ENCODE results near the gene TNFSF15.

Gene TNFSF15

GRCh38 chr9:114787781-114788498, 17.9 kb downstream of the TNFSF15 start:
- no peak overlapping the region for H3K27ac ChIP-seq (ENCODE audit: low read depth, low read length, severe bottlenecking)
- no peaks in the 10 kb centered on the region for H3K9me3 ChIP-seq (ENCODE audit: control insufficient read depth, low read length)
- no peaks in the 10 kb centered on the region for H3K4me1 ChIP-seq (ENCODE audit: control insufficient read depth, insufficient read depth, low read length, poor library complexity, severe bottlenecking)
- H3K4me3 ChIP-seq (ENCODE audit: extremely low read depth, insufficient read depth, low read length, poor library complexity, severe bottlenecking), result no peak overlapping the region
- no peaks in the 10 kb centered on the region for H3K36me3 ChIP-seq (ENCODE audit: control insufficient read depth, insufficient read depth, low read length)
- 88 to 100% methylated on average over 1 to 2 of the region's 4 CpGs for WGBS, 2 experiments (ENCODE audit: insufficient coverage in 2 of 2)

- Histone ChIP-seq H3K9me3 (ENCODE audit: control insufficient read depth, low read length) (no peaks in the 10 kb centered on the region), H3K36me3 (ENCODE audit: control insufficient read depth, insufficient read depth, low read length) (no peaks in the 10 kb centered on the region), H3K4me3 (ENCODE audit: extremely low read depth, insufficient read depth, low read length, poor library complexity, severe bottlenecking) (no peak overlapping the region), H3K27ac (ENCODE audit: low read depth, low read length, severe bottlenecking) (no peak overlapping the region), H3K4me1 (ENCODE audit: control insufficient read depth, insufficient read depth, low read length, poor library complexity, severe bottlenecking) (no peaks in the 10 kb centered on the region)
- WGBS, 2 experiments (ENCODE audit: insufficient coverage in 2 of 2), result 100% methylated on average over 1 of the region's 2 CpGs; no CpG with 5 or more reads in 1 of the 2 experiments
These were observed 18.6 kb downstream of the TNFSF15 start for GRCh38 chr9:114787214-114787613.

GRCh38 chr9:114785866-114786650, 19.8 kb downstream of the TNFSF15 start:
- 71 to 90% methylated on average over 1 to 2 of the region's 5 CpGs for WGBS, 2 experiments (ENCODE audit: insufficient coverage in 2 of 2)
- Histone ChIP-seq H3K4me1 (ENCODE audit: control insufficient read depth, insufficient read depth, low read length, poor library complexity, severe bottlenecking) (no peaks in the 10 kb centered on the region), H3K36me3 (ENCODE audit: control insufficient read depth, insufficient read depth, low read length) (no peaks in the 10 kb centered on the region), H3K27ac (ENCODE audit: low read depth, low read length, severe bottlenecking) (no peak overlapping the region), H3K9me3 (ENCODE audit: control insufficient read depth, low read length) (no peaks in the 10 kb centered on the region), H3K4me3 (ENCODE audit: extremely low read depth, insufficient read depth, low read length, poor library complexity, severe bottlenecking) (no peak overlapping the region)

DNA sequence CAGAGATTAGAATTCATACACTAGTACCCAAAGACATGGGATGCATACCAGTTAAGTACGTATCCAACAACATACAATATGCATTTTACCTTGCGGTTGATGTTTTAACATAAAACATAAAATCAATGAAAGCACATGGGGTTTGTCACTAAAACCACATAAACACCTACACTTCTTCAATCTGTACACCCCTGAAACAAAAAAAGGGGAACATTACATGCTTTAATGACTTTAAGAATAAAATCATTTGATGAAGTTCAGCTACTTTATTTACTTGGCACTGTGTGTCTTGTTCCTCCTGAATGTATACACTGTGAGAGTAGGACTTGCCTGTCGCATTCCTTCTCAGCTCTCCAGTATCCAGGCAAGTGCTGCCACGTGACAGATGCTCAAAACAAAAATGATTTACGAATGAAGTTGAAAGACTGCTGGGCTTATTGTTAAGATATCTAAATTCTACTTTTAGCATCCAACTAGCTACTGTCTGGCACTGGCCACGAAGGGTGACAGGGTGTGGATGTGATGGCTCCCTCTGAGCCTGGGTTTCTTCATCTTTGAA, 21.0 kb downstream of the TNFSF15 start:
- Histone ChIP-seq H3K27ac (ENCODE audit: low read depth, low read length, severe bottlenecking) (no peak overlapping the region), H3K9me3 (ENCODE audit: control insufficient read depth, low read length) (no peaks in the 10 kb centered on the region), H3K4me3 (ENCODE audit: extremely low read depth, insufficient read depth, low read length, poor library complexity, severe bottlenecking) (no peak overlapping the region), H3K36me3 (ENCODE audit: control insufficient read depth, insufficient read depth, low read length) (no peaks in the 10 kb centered on the region), H3K4me1 (ENCODE audit: control insufficient read depth, insufficient read depth, low read length, poor library complexity, severe bottlenecking) (no peaks in the 10 kb centered on the region)
- WGBS, 2 experiments (ENCODE audit: insufficient coverage in 2 of 2), result 80% methylated on average over 2 of the region's 6 CpGs; no CpG with 5 or more reads in 1 of the 2 experiments

DNA sequence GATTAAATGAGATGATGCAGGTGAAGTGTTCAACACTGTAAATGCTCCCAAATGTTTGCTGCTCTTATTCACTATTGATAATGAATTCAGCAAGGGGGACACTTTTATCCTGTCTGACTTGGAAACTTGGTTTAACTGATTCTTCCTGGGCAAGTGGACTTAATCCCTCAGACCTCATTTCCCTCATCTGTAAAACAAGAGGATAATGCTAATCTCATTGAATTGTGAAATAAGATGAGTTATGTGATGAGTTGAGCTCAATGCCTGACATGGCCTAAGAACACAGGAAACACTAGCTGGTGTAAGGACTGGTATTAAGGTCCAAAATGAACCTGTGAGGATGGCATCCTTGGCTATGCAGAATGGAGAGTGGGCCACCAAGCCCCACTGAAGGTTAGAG, 23.3 kb downstream of the TNFSF15 start:
- H3K4me3 ChIP-seq (ENCODE audit: extremely low read depth, insufficient read depth, low read length, poor library complexity, severe bottlenecking), result no peak overlapping the region
- no peak overlapping the region for H3K27ac ChIP-seq (ENCODE audit: low read depth, low read length, severe bottlenecking)
- no peaks in the 10 kb centered on the region for H3K36me3 ChIP-seq (ENCODE audit: control insufficient read depth, insufficient read depth, low read length)

DNA sequence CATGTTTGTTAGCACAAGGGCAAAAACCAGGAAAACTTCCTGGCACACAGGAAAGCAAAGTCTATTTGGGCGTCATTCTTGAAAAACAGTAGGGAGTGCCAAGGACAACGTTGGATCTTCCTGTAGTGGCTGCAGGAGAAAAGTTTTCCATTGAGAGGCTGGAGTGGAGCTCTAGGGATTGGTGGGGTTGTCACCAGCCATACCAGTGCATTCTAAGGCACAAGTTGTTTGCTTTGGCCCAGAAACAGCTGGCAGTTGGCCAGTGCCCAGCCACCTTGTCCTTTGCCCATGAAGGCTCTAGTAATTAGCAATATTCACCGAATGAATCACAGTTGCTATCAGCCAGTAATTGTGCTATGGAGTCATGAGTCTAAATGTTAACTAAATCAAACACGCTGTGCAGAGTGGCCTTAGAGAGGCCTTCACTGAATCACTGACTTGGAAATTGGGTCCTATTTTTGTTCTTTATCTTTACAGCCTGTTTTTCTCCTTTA, 26.4 kb downstream of the TNFSF15 start:
- H3K36me3 ChIP-seq (ENCODE audit: control insufficient read depth, insufficient read depth, low read length), result no peaks in the 10 kb centered on the region
- H3K27ac ChIP-seq (ENCODE audit: low read depth, low read length, severe bottlenecking), result no peak overlapping the region
- no peaks in the 10 kb centered on the region for H3K9me3 ChIP-seq (ENCODE audit: control insufficient read depth, low read length)
- 88 to 91% methylated on average over 4 of the region's 4 CpGs for WGBS, 2 experiments (ENCODE audit: insufficient coverage in 2 of 2)
- peaks cover 4% of the 10 kb centered on the region for H3K4me1 ChIP-seq (ENCODE audit: control insufficient read depth, insufficient read depth, low read length, poor library complexity, severe bottlenecking)
- no peak overlapping the region for H3K4me3 ChIP-seq (ENCODE audit: extremely low read depth, insufficient read depth, low read length, poor library complexity, severe bottlenecking)

More for the DNA sequence above, 23.3 kb downstream of the TNFSF15 start:
- H3K4me1 ChIP-seq (ENCODE audit: control insufficient read depth, insufficient read depth, low read length, poor library complexity, severe bottlenecking), result no peaks in the 10 kb centered on the region
- H3K9me3 ChIP-seq (ENCODE audit: control insufficient read depth, low read length), result no peaks in the 10 kb centered on the region

DNA sequence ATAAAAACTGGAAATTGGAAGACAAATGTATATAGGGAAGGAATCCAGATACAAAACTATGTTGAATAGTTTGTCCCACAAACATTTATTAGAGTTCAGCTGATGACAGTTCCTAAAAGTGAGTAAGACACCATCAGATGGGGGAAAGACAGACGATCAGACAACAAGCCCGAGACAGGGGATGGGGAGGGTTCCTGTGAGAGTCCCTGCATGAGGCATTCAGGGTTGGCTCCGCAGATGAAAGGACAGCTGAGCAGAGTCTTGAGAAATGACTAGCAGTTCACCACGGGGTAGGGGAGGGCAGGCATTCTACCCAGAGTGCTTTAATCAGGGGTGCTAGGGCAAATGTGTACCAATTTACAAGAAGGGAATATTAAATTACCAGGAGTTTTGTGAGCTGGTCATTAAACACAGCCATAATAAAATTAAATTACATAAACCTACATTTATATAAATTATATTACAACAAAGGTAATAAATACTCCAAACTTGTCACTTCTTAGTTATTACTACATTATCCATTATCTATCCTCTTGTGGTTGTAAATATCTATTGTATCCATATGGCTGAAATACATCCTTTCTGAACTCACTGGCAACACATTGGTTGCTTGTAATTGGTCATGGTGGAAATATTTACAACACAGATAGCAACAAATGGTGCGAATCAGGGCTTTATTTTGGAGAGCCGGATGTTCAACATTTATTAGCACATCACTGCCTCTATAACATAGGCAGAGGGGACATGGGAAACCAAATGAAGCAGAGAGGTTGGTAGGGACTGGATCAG, 27.8 kb downstream of the TNFSF15 start:
- H3K27ac ChIP-seq (ENCODE audit: low read depth, low read length, severe bottlenecking), result no peak overlapping the region
- H3K4me1 ChIP-seq (ENCODE audit: control insufficient read depth, insufficient read depth, low read length, poor library complexity, severe bottlenecking), result peaks cover 4% of the 10 kb centered on the region
- no peaks in the 10 kb centered on the region for H3K36me3 ChIP-seq (ENCODE audit: control insufficient read depth, insufficient read depth, low read length)
- WGBS, 2 experiments (ENCODE audit: insufficient coverage in 2 of 2), result 54 to 56% methylated on average over 3 to 4 of the region's 6 CpGs
- no peak overlapping the region for H3K4me3 ChIP-seq (ENCODE audit: extremely low read depth, insufficient read depth, low read length, poor library complexity, severe bottlenecking)
- H3K9me3 ChIP-seq (ENCODE audit: control insufficient read depth, low read length), result no peaks in the 10 kb centered on the region

DNA sequence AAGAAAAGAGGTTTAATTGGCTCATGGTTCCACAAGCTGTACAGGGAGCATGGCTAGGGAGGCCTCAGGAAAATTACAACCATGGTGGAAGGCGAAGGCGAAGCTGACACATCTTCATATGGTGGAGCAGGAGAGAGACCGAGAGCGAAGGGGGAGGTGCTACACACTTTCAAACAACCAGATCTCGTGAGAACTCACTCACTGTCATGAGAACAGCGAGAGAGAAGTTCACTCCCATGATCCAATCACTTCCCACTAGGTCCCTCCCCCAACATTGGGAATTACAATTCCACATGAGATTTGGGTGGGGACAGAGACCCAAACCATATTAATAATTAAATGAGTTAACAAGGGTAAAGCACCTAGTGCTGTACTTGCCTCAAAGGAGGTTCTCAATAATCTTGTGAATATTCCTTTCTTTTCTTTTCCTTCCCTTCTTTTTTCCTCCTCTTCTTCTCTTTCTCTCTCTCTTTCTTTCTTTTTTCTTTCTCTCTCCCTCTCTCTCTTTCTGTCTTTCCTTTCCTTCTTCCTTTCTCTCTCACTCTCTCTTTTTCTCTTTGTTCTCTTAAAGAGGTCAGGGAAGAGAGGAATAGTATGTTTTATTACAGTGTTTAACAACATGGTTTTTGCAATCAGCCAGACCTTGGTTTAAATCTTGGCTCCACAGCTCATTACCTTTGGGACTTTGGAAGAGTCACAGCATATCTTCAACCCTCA, 29.0 kb downstream of the TNFSF15 start:
- Histone ChIP-seq H3K36me3 (ENCODE audit: control insufficient read depth, insufficient read depth, low read length) (no peaks in the 10 kb centered on the region), H3K9me3 (ENCODE audit: control insufficient read depth, low read length) (no peaks in the 10 kb centered on the region), H3K27ac (ENCODE audit: low read depth, low read length, severe bottlenecking) (no peak overlapping the region), H3K4me3 (ENCODE audit: extremely low read depth, insufficient read depth, low read length, poor library complexity, severe bottlenecking) (no peak overlapping the region), H3K4me1 (ENCODE audit: control insufficient read depth, insufficient read depth, low read length, poor library complexity, severe bottlenecking) (peaks cover 4% of the 10 kb centered on the region)
- WGBS, 2 experiments (ENCODE audit: insufficient coverage in 2 of 2), result 87 to 100% methylated on average over 5 to 6 of the region's 6 CpGs

DNA sequence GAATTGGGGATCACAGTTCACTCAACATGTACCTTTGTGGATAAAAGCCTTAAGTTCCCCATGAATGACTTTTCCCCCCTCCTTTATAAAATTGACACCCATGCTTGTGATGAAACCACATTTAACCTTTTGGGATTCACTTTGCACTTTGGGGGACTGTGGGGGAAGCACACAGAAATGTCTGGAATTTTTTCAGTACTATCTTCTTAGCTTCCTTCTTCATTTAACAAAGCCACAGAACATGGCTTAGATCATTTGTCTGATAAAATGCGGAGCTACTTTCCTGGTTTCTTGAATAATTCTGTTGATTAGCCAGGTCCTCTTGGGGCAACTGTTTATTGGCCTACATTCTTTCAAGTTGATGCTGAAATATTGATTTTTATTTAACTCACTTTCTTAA, 29.9 kb downstream of the TNFSF15 start:
- H3K36me3 ChIP-seq (ENCODE audit: control insufficient read depth, insufficient read depth, low read length), result no peaks in the 10 kb centered on the region
- WGBS, 2 experiments (ENCODE audit: insufficient coverage in 2 of 2), result no CpG with 5 or more reads among the region's 1 CpG
- no peaks in the 10 kb centered on the region for H3K9me3 ChIP-seq (ENCODE audit: control insufficient read depth, low read length)
- H3K27ac ChIP-seq (ENCODE audit: low read depth, low read length, severe bottlenecking), result no peak overlapping the region
- no peak overlapping the region for H3K4me3 ChIP-seq (ENCODE audit: extremely low read depth, insufficient read depth, low read length, poor library complexity, severe bottlenecking)
- H3K4me1 ChIP-seq (ENCODE audit: control insufficient read depth, insufficient read depth, low read length, poor library complexity, severe bottlenecking), result peaks cover 4% of the 10 kb centered on the region

DNA sequence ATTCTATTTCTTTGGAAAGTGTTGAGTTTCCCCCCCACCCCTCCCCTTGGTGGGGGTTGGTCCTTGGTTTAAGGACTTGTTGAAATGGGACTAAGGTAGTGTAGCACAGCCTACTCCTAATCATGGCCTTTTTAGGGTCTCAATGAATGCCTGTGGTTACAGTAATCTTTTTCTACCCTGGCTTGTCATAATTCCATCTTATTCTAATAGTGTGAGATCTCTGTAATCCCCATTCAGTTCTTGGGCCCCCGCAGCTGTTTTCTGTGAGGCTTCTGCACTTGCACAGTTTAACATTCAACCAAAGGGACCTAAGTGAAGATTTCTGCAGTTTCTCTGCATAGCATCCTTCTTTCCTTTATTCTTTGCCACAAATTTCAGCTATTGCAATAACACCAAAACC, 30.7 kb downstream of the TNFSF15 start:
- Histone ChIP-seq H3K27ac (ENCODE audit: low read depth, low read length, severe bottlenecking) (no peak overlapping the region), H3K4me1 (ENCODE audit: control insufficient read depth, insufficient read depth, low read length, poor library complexity, severe bottlenecking) (peaks cover 4% of the 10 kb centered on the region), H3K36me3 (ENCODE audit: control insufficient read depth, insufficient read depth, low read length) (no peaks in the 10 kb centered on the region), H3K4me3 (ENCODE audit: extremely low read depth, insufficient read depth, low read length, poor library complexity, severe bottlenecking) (no peak overlapping the region), H3K9me3 (ENCODE audit: control insufficient read depth, low read length) (no peaks in the 10 kb centered on the region)
- 100% methylated on average over 1 of the region's 1 CpG for WGBS, 2 experiments (ENCODE audit: insufficient coverage in 2 of 2)

Data from mesodermal cell (in vitro differentiated cells).